ENCODE measurements around the gene TSGA10IP. TPM values are rescaled to one million over a fixed set of nuclear protein-coding genes. Genes with fewer than 3 reads are reported as not detected.
A peak's percentile ranks its signal among the peaks of the same experiment; 100 is the strongest.

Gene TSGA10IP
- total RNA-seq, 1 donor, result not detected

DNA sequence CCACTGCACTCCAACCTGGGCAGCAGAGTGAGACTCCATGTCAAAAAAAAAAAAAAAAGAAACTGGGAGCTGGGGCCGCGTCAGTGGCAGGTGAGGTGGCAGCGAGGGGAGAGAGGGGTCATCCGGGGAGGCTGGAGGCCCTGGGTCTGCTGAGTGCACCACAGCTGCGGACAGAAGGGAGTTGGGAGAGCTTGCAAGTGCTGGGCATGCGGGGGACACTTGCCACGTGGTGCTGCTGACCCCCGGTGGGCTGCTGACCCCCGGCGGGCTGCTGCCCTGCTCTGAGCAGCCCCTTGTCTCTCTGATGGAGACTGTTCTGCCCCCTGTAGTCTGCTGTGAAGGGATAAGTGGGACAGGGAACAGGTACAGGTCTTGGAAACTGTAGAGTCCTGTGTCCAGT lies 23.4 kb upstream of the TSGA10IP start:
- no peak for TF ChIP-seq CTCF (IDR thresholded peaks at IDR 0.05; ENCODE audit: insufficient read depth, low read length)

DNA sequence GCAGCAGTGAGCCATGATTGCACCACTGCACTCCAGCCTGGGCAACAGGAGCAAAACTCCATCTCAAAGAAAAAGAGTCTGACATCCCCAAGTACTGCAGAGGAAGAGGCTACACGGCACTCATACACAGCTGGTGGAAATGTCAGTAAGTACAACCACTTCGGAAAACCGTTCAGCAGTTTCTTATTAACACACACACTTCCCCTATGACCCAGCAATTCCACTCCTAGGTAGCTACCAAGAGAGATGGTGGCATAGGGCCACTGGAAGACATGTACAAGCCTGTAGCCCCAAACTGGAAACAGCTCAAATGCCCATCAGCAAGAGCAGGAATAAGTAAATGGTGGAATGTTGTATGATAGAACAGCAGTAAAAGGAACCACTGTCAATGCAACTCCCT lies 22.7 kb upstream of the TSGA10IP start:
- no peak for DNase-seq (ENCODE audit: low read depth)
- H3K4me3 ChIP-seq (ENCODE audit: low read depth, low read length), result no peak overlapping the region
- no peak for TF ChIP-seq CTCF (IDR thresholded peaks at IDR 0.05; ENCODE audit: insufficient read depth, low read length)

More for the DNA sequence above, 23.4 kb upstream of the TSGA10IP start:
- H3K4me3 ChIP-seq (ENCODE audit: low read depth, low read length), result no peak overlapping the region
- DNase-seq (ENCODE audit: low read depth), result no peak

DNA sequence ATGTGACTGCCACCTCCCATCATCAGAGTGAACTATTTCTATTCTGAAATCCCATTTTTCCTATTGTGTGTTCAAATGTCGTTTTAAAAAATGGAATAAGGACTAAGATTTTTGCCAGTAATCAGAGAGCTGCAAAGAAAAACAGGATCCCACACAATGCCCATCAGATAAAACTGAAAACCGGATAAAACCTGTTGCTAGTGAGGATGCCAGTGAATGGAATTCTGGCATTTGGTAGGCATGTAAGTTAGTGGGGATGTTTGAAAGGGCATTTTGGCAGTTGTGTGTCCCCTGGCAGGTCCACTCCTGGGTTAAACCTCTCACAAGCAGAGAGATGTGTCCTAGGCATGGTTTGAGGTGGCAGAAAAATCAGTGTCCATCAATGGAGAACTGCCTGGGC lies 19.9 kb upstream of the TSGA10IP start:
- no peak overlapping the region for H3K4me3 ChIP-seq (ENCODE audit: low read depth, low read length)
- DNase-seq (ENCODE audit: low read depth), result no peak
- no peak for TF ChIP-seq CTCF (IDR thresholded peaks at IDR 0.05; ENCODE audit: insufficient read depth, low read length)

- DNase-seq (ENCODE audit: low read depth), result no peak
- no peak overlapping the region for H3K4me3 ChIP-seq (ENCODE audit: low read depth, low read length)
- TF ChIP-seq CTCF (IDR thresholded peaks at IDR 0.05; ENCODE audit: insufficient read depth, low read length), result no peak
Measured at GRCh38 chr11:65927904-65928397, 17.3 kb upstream of the TSGA10IP start.

GRCh38 chr11:65928667-65929066 lies 16.6 kb upstream of the TSGA10IP start:
- H3K4me3 ChIP-seq (ENCODE audit: low read depth, low read length), result no peak overlapping the region
- no peak for TF ChIP-seq CTCF (IDR thresholded peaks at IDR 0.05; ENCODE audit: insufficient read depth, low read length)
- DNase-seq (ENCODE audit: low read depth), result no peak

- no peak overlapping the region for H3K4me3 ChIP-seq (ENCODE audit: low read depth, low read length)
- TF ChIP-seq CTCF (IDR thresholded peaks at IDR 0.05; ENCODE audit: insufficient read depth, low read length), result peak; percentile 5
- no peak for DNase-seq (ENCODE audit: low read depth)
Measured at GRCh38 chr11:65931773-65932557, 13.3 kb upstream of the TSGA10IP start.

All from fibroblast of the aortic adventitia (primary cell).